HepG2 (cell line): ENCODE results near the gene CFL1. TPM values are rescaled to one million over a fixed set of nuclear protein-coding genes. Genes with fewer than 3 reads are reported as not detected.

Experiments used
- EEA1 ChIP-seq: sonication (generic); formaldehyde crosslinking; IDR thresholded peaks from 2 replicates; pipeline ENCODE4 v1.5.1; 2020; ENCODE audit warnings: mild to moderate bottlenecking, missing genetic modification reagents, borderline replicate concordance
- GATAD2A ChIP-seq: IDR thresholded peaks from 2 replicates; pipeline ENCODE4 v1.6.1; 2016
- LCORL ChIP-seq, 2 experiments: fragments of 450-650 bp in 1 of 2; sonication (generic) in 1 of 2; formaldehyde crosslinking in 1 of 2; IDR thresholded peaks; 2 replicates each; pipeline versions ENCODE4 v1.5.0 to v1.6.1; 2017 to 2020; ENCODE audit warnings: antibody characterized with exemption in 1 of 2, missing genetic modification reagents in 1 of 2
- MEF2D ChIP-seq: sonication (generic); formaldehyde crosslinking; IDR thresholded peaks from 2 replicates; pipeline ENCODE4 v1.5.1; 2020; ENCODE audit warnings: mild to moderate bottlenecking, missing genetic modification reagents
- REL ChIP-seq: sonication (generic); formaldehyde crosslinking; conservative IDR thresholded peaks from 2 replicates; pipeline ENCODE4 v1.8.0; 2022; ENCODE audit warnings: mild to moderate bottlenecking, missing genetic modification reagents, moderate library complexity
- REPIN1 ChIP-seq: sonication (generic); formaldehyde crosslinking; IDR thresholded peaks from 2 replicates; pipeline ENCODE4 v1.8.0; 2022; ENCODE audit warnings: missing genetic modification reagents, low read depth, mild to moderate bottlenecking, borderline replicate concordance
- RNF2 ChIP-seq: fragments of 450-650 bp; conservative IDR thresholded peaks from 2 replicates; pipeline ENCODE4 v1.6.1; 2016; ENCODE audit warnings: low read depth
- TBP ChIP-seq: sonication (generic); formaldehyde crosslinking; IDR thresholded peaks from 2 replicates; pipeline ENCODE4 v1.5.0; 2020; ENCODE audit warnings: missing genetic modification reagents
- ZMYM3 ChIP-seq: sonication (generic); formaldehyde crosslinking; IDR thresholded peaks from 2 replicates; pipeline ENCODE4 v1.5.1; 2020; ENCODE audit warnings: mild to moderate bottlenecking, missing genetic modification reagents
- ZMYM4 ChIP-seq: sonication (generic); formaldehyde crosslinking; IDR thresholded peaks from 2 replicates; pipeline ENCODE4 v1.8.1; 2023; ENCODE audit warnings: mild to moderate bottlenecking, missing genetic modification reagents
- ZNF292 ChIP-seq: sonication (generic); formaldehyde crosslinking; IDR thresholded peaks from 2 replicates; pipeline ENCODE4 v1.8.1; 2022; ENCODE audit warnings: mild to moderate bottlenecking, low read depth, missing genetic modification reagents, borderline replicate concordance
- ZNF547 ChIP-seq: sonication (generic); formaldehyde crosslinking; IDR thresholded peaks from 2 replicates; pipeline ENCODE4 v1.5.1; 2020; ENCODE audit warnings: mild to moderate bottlenecking, missing genetic modification reagents
- ZNF878 ChIP-seq: sonication (generic); formaldehyde crosslinking; IDR thresholded peaks from 2 replicates; pipeline ENCODE4 v1.8.1; 2023; ENCODE audit warnings: mild to moderate bottlenecking, missing genetic modification reagents, moderate library complexity
- polyA plus RNA-seq, 8 experiments: library from polyadenylated mRNA; depleted of rRNA in 3 of 8; stranded (reverse) in 7 of 8; unstranded in 1 of 8; fragments of >200 nt; fragmentation: Illumina TruSeq in 4 of 8; extraction: Trizol in 4 of 8; gene quantifications; 2 replicates each; pipeline versions ENCODE4 v1.2.1 to v1.2.3, GENCODE V29; 2011 to 2016; ENCODE audit warnings: low read depth in 4 of 8, missing spikeins in 1 of 8, mixed read lengths in 1 of 8; ENCODE audit not compliant: insufficient read depth in 1 of 8
- total RNA-seq, 5 experiments: library from RNA; depleted of rRNA; stranded (reverse); fragments of >200 nt; fragmentation: Illumina TruSeq; extraction: Trizol; gene quantifications; 2 replicates each; pipeline ENCODE4 v1.2.3, GENCODE V29; 2016; ENCODE audit warnings: low read depth in 1 of 5
- TF ChIP-seq, protein P1 (sequence below): sonication (generic); formaldehyde crosslinking; IDR thresholded peaks from 2 replicates; pipeline ENCODE4 v1.4.0; 2020; ENCODE audit warnings: missing genetic modification reagents, borderline replicate concordance
- TF ChIP-seq, protein P2 (sequence below): sonication (generic); formaldehyde crosslinking; IDR thresholded peaks from 2 replicates; pipeline ENCODE4 v1.4.0; 2020; ENCODE audit warnings: mild to moderate bottlenecking, missing genetic modification reagents
- TF ChIP-seq, protein P3 (sequence below): sonication (generic); formaldehyde crosslinking; IDR thresholded peaks from 2 replicates; pipeline ENCODE4 v1.4.0; 2020; ENCODE audit warnings: missing genetic modification reagents
- TF ChIP-seq, protein P4 (sequence below): IDR thresholded peaks from 2 replicates; pipeline ENCODE4 v1.6.1; 2018; ENCODE audit warnings: missing genetic modification reagents
- TF ChIP-seq, protein P5 (sequence below): sonication (generic); formaldehyde crosslinking; IDR thresholded peaks from 2 replicates; pipeline ENCODE4; 2020; ENCODE audit warnings: missing genetic modification reagents, mild to moderate bottlenecking, borderline replicate concordance

CFL1 gene
- total and polyA plus RNA-seq, 2 of the 13 experiments (the other 11 are each of a cell fraction or from before 2014, with no cell fraction given) = 379 to 383 TPM

DNA sequence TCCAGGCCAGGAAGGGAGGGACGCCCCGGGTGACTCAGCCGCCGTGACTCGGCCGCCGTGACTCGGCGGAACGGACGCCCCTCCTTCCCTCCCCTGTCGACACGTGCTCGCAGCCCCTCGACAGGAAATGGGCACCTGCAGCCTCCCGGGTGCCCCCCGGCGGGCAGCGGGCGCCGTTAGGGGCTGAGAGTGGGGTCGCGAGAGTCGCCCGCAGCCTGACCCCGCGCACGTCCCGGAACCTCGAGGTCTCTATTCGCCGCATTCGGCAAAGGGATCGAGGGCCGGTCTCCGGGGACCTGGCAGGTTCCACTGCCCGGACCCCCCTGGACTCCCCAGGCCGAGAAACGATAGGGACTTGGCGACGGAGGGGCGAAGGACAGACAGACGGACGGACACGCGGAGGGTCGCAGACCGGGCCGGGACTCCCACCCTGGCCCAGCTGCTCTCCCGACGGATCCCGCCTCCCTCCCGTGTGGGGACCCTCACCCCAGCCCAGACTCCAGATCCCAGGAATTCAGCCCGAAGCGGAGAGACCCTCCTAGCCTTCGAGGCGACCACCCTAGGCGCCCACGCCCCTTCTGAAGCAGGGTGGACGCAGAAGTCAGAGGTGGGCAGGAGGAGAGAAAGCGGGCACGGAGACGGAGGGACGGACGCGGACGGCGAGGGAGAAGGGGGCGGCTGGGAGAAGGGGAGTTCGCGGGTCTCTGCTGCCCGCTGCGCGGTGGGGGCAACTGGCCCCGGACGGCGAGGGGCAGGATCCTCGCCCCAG lies 41.6 kb upstream of the CFL1 start (continued):
- TF ChIP-seq REL (CRISPR knock-in tag) (peak; percentile 86), RNF2 (peak; percentile 92), ZNF878 (CRISPR knock-in tag) (peak; percentile 85), ZNF547 (peak; percentile 49; the same call in 1 of the 2 replicates), ZMYM4 (CRISPR knock-in tag) (peak; percentile 39; the same call in 1 of the 2 replicates), GATAD2A (peak; percentile 56; the same call in 1 of the 2 replicates), ZNF292 (no peak), ZMYM3 (CRISPR knock-in tag) (peak; percentile 40; the same call in 1 of the 2 replicates), REPIN1 (peak; percentile 47; the same call in 1 of the 2 replicates), EEA1 (CRISPR knock-in tag) (no peak), TBP (no peak), MEF2D (CRISPR knock-in tag) (peak; percentile 70), LCORL (IDR thresholded peaks at IDR 0.05) (no peak), LCORL (CRISPR knock-in tag; IDR thresholded peaks at IDR 0.05) (peak; percentile 61)
- TF ChIP-seq, protein P1, sequence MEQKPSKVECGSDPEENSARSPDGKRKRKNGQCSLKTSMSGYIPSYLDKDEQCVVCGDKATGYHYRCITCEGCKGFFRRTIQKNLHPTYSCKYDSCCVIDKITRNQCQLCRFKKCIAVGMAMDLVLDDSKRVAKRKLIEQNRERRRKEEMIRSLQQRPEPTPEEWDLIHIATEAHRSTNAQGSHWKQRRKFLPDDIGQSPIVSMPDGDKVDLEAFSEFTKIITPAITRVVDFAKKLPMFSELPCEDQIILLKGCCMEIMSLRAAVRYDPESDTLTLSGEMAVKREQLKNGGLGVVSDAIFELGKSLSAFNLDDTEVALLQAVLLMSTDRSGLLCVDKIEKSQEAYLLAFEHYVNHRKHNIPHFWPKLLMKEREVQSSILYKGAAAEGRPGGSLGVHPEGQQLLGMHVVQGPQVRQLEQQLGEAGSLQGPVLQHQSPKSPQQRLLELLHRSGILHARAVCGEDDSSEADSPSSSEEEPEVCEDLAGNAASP = peak; percentile 37; the same call in 1 of the 2 replicates
- TF ChIP-seq, protein P2, sequence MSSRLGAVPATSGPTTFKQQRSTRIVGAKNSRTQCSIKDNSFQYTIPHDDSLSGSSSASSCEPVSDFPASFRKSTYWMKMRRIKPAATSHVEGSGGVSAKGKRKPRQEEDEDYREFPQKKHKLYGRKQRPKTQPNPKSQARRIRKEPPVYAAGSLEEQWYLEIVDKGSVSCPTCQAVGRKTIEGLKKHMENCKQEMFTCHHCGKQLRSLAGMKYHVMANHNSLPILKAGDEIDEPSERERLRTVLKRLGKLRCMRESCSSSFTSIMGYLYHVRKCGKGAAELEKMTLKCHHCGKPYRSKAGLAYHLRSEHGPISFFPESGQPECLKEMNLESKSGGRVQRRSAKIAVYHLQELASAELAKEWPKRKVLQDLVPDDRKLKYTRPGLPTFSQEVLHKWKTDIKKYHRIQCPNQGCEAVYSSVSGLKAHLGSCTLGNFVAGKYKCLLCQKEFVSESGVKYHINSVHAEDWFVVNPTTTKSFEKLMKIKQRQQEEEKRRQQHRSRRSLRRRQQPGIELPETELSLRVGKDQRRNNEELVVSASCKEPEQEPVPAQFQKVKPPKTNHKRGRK (CRISPR knock-in tag) = no peak
- TF ChIP-seq, protein P3, sequence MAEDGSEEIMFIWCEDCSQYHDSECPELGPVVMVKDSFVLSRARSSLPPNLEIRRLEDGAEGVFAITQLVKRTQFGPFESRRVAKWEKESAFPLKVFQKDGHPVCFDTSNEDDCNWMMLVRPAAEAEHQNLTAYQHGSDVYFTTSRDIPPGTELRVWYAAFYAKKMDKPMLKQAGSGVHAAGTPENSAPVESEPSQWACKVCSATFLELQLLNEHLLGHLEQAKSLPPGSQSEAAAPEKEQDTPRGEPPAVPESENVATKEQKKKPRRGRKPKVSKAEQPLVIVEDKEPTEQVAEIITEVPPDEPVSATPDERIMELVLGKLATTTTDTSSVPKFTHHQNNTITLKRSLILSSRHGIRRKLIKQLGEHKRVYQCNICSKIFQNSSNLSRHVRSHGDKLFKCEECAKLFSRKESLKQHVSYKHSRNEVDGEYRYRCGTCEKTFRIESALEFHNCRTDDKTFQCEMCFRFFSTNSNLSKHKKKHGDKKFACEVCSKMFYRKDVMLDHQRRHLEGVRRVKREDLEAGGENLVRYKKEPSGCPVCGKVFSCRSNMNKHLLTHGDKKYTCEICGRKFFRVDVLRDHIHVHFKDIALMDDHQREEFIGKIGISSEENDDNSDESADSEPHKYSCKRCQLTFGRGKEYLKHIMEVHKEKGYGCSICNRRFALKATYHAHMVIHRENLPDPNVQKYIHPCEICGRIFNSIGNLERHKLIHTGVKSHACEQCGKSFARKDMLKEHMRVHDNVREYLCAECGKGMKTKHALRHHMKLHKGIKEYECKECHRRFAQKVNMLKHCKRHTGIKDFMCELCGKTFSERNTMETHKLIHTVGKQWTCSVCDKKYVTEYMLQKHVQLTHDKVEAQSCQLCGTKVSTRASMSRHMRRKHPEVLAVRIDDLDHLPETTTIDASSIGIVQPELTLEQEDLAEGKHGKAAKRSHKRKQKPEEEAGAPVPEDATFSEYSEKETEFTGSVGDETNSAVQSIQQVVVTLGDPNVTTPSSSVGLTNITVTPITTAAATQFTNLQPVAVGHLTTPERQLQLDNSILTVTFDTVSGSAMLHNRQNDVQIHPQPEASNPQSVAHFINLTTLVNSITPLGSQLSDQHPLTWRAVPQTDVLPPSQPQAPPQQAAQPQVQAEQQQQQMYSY (CRISPR knock-in tag) = peak; percentile 56; the same call in 1 of the 2 replicates
- TF ChIP-seq, protein P4, sequence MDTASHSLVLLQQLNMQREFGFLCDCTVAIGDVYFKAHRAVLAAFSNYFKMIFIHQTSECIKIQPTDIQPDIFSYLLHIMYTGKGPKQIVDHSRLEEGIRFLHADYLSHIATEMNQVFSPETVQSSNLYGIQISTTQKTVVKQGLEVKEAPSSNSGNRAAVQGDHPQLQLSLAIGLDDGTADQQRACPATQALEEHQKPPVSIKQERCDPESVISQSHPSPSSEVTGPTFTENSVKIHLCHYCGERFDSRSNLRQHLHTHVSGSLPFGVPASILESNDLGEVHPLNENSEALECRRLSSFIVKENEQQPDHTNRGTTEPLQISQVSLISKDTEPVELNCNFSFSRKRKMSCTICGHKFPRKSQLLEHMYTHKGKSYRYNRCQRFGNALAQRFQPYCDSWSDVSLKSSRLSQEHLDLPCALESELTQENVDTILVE (CRISPR knock-in tag) = peak; percentile 66
- TF ChIP-seq, protein P5, sequence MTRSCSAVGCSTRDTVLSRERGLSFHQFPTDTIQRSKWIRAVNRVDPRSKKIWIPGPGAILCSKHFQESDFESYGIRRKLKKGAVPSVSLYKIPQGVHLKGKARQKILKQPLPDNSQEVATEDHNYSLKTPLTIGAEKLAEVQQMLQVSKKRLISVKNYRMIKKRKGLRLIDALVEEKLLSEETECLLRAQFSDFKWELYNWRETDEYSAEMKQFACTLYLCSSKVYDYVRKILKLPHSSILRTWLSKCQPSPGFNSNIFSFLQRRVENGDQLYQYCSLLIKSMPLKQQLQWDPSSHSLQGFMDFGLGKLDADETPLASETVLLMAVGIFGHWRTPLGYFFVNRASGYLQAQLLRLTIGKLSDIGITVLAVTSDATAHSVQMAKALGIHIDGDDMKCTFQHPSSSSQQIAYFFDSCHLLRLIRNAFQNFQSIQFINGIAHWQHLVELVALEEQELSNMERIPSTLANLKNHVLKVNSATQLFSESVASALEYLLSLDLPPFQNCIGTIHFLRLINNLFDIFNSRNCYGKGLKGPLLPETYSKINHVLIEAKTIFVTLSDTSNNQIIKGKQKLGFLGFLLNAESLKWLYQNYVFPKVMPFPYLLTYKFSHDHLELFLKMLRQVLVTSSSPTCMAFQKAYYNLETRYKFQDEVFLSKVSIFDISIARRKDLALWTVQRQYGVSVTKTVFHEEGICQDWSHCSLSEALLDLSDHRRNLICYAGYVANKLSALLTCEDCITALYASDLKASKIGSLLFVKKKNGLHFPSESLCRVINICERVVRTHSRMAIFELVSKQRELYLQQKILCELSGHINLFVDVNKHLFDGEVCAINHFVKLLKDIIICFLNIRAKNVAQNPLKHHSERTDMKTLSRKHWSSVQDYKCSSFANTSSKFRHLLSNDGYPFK (CRISPR knock-in tag) = no peak
